ENCODE data around the gene SEPTIN10.

The SEPTIN10 gene

DNA sequence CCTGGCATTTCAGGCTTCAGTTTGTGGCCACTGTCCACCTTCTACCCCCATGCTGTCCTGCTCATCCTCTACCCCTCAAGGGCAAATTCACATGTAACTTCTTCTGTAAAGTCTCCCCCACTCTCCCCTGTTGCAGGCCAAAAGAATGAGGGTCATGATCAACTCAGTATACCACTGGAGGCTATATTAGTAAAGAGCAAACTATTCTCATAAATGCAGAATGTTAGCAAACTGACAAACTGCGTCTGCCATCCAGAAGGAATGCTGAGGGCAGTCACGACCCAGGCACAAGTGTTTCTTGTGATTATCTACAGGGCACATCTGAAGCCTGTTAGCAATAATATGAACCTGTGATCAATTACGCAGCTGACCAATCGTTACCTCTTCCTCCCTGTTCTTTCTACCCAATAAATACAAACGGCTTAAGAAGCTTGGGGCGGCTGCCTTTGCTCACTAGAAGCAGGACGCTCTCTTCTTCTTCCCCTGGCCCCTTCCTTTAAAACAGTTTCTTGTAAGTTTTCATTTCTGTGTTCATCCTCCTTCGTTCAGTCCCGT is 58.3 kb downstream of the SEPTIN10 start:
- POLR2A ChIA-PET, result no interaction called here
- TF ChIP-seq HDGF (IDR thresholded peaks at IDR 0.05; ENCODE audit: borderline replicate concordance) (no peak), NFRKB (IDR thresholded peaks at IDR 0.05) (no peak), LEF1 (IDR thresholded peaks at IDR 0.05; ENCODE audit: borderline replicate concordance) (no peak), ZNF384 (IDR thresholded peaks at IDR 0.05) (no peak), FOXM1 (IDR thresholded peaks at IDR 0.05; ENCODE audit: borderline replicate concordance) (no peak)
- CTCF ChIA-PET, result no interaction called here
- DNase-seq (ENCODE audit: extremely low spot score), result no peak

DNA sequence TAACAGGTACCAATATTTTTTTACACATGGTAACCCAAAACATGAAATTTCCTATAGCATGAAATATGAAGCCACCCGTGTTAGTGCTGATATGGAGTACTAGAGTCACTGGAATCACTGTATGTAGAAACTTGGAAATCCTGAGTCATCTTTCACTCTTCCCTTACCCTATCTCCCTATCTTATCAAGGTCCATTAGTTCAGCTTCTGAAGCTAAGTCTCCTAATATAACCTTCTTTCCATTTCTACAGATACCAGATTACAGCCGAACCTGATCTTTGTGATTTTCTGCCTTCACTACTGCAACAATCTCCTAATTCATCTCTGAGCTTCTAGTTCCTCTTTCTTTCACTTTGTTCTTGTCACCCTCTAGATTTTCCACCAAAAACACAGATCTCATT is 59.0 kb downstream of the SEPTIN10 start:
- no peak for TF ChIP-seq CTBP1 (IDR thresholded peaks at IDR 0.05; ENCODE audit: borderline replicate concordance)
- TF ChIP-seq FOXM1 (IDR thresholded peaks at IDR 0.05; ENCODE audit: borderline replicate concordance), result no peak
- TF ChIP-seq FOXA1 (IDR thresholded peaks at IDR 0.05), result no peak
- TF ChIP-seq TARDBP (IDR thresholded peaks at IDR 0.05), result no peak
- TF ChIP-seq ARNT (IDR thresholded peaks at IDR 0.05), result no peak
- no peak for TF ChIP-seq ZNF384 (IDR thresholded peaks at IDR 0.05)
- no peak for TF ChIP-seq ELF4 (IDR thresholded peaks at IDR 0.05)
- ChIA-PET CTCF (no interaction called here), POLR2A (no interaction called here)
- DNase-seq (ENCODE audit: extremely low spot score), result no peak

DNA sequence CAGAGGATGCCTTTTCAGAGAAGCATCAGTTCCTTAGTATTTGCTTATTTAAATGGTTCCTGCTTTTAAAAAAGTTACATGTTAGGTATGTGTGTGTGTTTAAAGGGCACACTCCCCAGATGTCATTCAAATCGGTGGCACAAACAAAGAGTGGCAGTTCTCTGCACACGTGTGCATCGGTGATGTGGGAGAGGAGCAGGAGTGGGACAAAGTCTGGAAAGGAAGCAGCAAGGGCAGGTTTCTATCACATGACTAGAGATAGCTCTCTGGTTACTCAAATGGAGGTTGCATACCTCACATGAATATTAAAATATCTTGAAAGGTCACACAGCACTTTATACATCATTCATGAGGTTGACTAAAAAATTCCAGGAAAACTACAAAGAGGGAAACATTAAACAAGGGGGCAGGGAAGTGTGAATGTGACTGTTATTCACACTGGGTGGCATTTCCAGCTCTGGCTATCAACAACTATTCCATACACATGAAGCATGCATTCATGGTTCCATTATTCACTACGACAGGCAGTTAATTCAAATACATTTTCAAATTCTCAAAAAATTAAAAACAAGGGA is 64.7 kb downstream of the SEPTIN10 start:
- ChIA-PET CTCF (interaction anchor here (1.3 to 1.6 kb wide), 2 partner anchors 22 to 187 kb away, joined by 3 to 5 read pairs; no protein-coding TSS in a partner anchor), POLR2A (interaction anchor here (0.6 kb wide), 1 partner anchor 180 kb away, joined by 3 read pairs; no protein-coding TSS in a partner anchor)
- TF ChIP-seq ZNF384 (IDR thresholded peaks at IDR 0.05) (no peak), ELF4 (IDR thresholded peaks at IDR 0.05) (no peak), TARDBP (IDR thresholded peaks at IDR 0.05) (no peak), LEF1 (IDR thresholded peaks at IDR 0.05; ENCODE audit: borderline replicate concordance) (no peak), FOXA1 (IDR thresholded peaks at IDR 0.05) (no peak), BHLHE40 (IDR thresholded peaks at IDR 0.05; ENCODE audit: borderline replicate concordance) (no peak)
- TF ChIP-seq, protein P1, sequence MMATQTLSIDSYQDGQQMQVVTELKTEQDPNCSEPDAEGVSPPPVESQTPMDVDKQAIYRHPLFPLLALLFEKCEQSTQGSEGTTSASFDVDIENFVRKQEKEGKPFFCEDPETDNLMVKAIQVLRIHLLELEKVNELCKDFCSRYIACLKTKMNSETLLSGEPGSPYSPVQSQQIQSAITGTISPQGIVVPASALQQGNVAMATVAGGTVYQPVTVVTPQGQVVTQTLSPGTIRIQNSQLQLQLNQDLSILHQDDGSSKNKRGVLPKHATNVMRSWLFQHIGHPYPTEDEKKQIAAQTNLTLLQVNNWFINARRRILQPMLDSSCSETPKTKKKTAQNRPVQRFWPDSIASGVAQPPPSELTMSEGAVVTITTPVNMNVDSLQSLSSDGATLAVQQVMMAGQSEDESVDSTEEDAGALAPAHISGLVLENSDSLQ (IDR thresholded peaks at IDR 0.05), result no peak
- DNase-seq (ENCODE audit: extremely low spot score), result no peak

DNA sequence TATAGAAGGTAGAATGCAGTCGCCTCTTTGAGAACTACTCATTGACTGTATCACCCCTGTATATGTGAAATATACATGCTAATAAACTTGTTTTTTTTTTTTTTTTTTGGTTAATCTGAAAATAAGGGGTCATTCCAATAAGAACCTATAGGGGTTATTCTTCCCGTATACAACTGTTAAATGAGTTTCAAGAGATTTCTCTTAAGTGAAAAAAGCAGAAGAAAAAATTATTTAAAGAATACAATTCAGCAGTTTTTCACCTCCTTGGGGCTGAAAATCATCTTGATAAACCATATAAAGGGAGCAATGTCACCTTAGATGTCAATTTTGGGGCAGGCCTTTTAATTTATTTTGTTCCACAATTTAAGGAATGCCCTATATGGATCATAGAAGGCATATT is 66.5 kb downstream of the SEPTIN10 start:
- DNase-seq (ENCODE audit: extremely low spot score), result no peak
- ChIA-PET CTCF (interaction anchor here (0.7 to 2.5 kb wide), 6 partner anchors 13 to 189 kb away, joined by 3 to 21 read pairs (median 4); no protein-coding TSS in a partner anchor), POLR2A (no interaction called here)
- TF ChIP-seq ZNF384 (IDR thresholded peaks at IDR 0.05) (no peak), HDGF (IDR thresholded peaks at IDR 0.05; ENCODE audit: borderline replicate concordance) (no peak), ARNT (IDR thresholded peaks at IDR 0.05) (no peak), NFRKB (IDR thresholded peaks at IDR 0.05) (no peak), FOXA1 (IDR thresholded peaks at IDR 0.05) (no peak)
- TF ChIP-seq, protein P1 (IDR thresholded peaks at IDR 0.05), result no peak

DNA sequence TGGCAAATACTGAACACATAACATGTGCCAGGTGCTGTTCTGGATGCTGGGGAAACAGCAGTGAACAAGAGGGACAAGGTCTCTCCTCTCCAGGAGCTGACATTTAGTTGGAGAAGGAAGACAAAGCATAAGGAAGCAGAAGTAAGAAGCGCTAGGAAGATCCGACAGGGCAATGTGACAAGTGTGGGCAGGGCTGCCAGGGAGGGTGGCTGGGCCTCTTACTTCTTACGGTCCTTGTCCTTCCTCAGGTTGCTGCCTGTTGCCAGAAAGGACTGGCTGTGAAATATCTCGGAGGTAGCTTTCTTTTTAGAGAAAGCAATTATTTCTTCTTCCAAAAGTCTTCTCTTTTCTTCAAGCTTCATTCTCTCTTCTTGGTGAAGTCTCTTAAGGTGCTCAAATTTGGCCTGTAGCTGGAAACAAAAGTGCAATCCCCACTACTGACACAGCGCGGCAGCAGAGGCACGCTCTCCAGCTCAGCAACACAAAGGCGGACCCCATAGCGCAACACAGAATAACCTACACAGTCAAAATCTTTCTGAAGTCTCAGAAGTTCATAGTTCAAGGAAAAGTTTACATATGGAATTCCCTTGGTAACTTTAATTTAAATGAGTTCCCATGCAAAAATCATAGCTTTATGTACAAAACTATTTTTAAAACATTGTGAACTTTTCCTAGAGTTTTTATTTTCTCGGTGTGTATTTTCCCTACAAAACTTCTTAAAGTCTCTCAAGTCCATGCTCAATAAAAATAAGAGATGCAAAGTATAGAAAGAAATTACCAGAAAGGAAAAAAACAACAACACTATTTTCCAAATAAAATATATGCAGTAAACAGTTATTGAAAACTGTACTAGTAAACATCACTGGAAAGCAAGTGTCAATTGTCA is 67.7 kb downstream of the SEPTIN10 start:
- TF ChIP-seq L3MBTL2 (conservative IDR thresholded peaks at IDR 0.05) (no peak), ZNF384 (IDR thresholded peaks at IDR 0.05) (no peak), ARNT (IDR thresholded peaks at IDR 0.05) (no peak), ELF4 (IDR thresholded peaks at IDR 0.05) (no peak), FOXK2 (IDR thresholded peaks at IDR 0.05) (no peak), CTBP1 (IDR thresholded peaks at IDR 0.05; ENCODE audit: borderline replicate concordance) (no peak), FOXM1 (IDR thresholded peaks at IDR 0.05; ENCODE audit: borderline replicate concordance) (no peak), NFRKB (IDR thresholded peaks at IDR 0.05) (no peak), BHLHE40 (IDR thresholded peaks at IDR 0.05; ENCODE audit: borderline replicate concordance) (no peak), HDGF (IDR thresholded peaks at IDR 0.05; ENCODE audit: borderline replicate concordance) (no peak), SP1 (IDR thresholded peaks at IDR 0.05) (no peak)
- peak; percentile 67 for DNase-seq (ENCODE audit: extremely low spot score)
- CTCF ChIA-PET, result interaction anchor here (0.6 to 2.5 kb wide), 16 partner anchors 12 to 190 kb away, joined by 3 to 21 read pairs (median 5); no protein-coding TSS in a partner anchor
- POLR2A ChIA-PET, result interaction anchor here (0.6 kb wide), 1 partner anchor 68 kb away, joined by 4 read pairs; the partner anchor contains the start of genes SEPTIN10 and SOWAHC

DNA sequence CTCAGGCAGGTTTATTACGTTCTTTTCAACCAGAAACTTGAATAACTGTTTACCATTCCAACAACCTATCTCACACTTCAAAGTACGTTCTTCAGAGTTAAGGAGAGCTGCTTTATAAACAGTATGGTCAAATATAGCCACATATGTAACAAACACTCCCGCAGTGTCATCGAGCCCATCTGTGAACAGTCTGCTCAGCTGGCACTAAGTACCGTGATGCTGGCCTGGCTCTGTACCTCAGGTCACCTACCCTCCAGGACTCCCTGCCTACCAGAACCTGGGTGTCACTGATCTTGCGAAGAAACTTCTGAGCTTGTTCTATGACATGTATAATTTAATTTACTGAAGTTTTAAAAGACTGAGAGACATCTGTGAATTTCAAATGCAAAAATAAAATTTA is 71.4 kb downstream of the SEPTIN10 start:
- POLR2A ChIA-PET, result no interaction called here

More for the DNA sequence above, 71.4 kb downstream of the SEPTIN10 start:
- TF ChIP-seq FOXK2 (IDR thresholded peaks at IDR 0.05) (no peak), HDGF (IDR thresholded peaks at IDR 0.05; ENCODE audit: borderline replicate concordance) (no peak), SP1 (IDR thresholded peaks at IDR 0.05) (no peak), LEF1 (IDR thresholded peaks at IDR 0.05; ENCODE audit: borderline replicate concordance) (no peak), ARNT (IDR thresholded peaks at IDR 0.05) (no peak), SUZ12 (IDR thresholded peaks at IDR 0.05) (no peak), BHLHE40 (IDR thresholded peaks at IDR 0.05; ENCODE audit: borderline replicate concordance) (no peak), FOXM1 (IDR thresholded peaks at IDR 0.05; ENCODE audit: borderline replicate concordance) (no peak), ZNF384 (IDR thresholded peaks at IDR 0.05) (no peak), FOXA1 (IDR thresholded peaks at IDR 0.05) (no peak), TARDBP (IDR thresholded peaks at IDR 0.05) (no peak), NFRKB (IDR thresholded peaks at IDR 0.05) (no peak), L3MBTL2 (conservative IDR thresholded peaks at IDR 0.05) (no peak), CTBP1 (IDR thresholded peaks at IDR 0.05; ENCODE audit: borderline replicate concordance) (no peak), ELF4 (IDR thresholded peaks at IDR 0.05) (no peak)
- TF ChIP-seq, protein P1 (IDR thresholded peaks at IDR 0.05), result no peak
- DNase-seq (ENCODE audit: extremely low spot score), result no peak
- CTCF ChIA-PET, result interaction anchor here (0.6 to 0.9 kb wide), 2 partner anchors 10 to 194 kb away, joined by 3 to 4 read pairs; no protein-coding TSS in a partner anchor

All from HEK293T (cell line).